Suppressor macrophage (primary cell): ENCODE measurements around the gene COMMD1.

Source experiments
- DNase-seq, 4 experiments: peaks; one replicate each; pipeline ENCODE4 v3.0.0-alpha.2; 2020 to 2022

The COMMD1 gene

GRCh38 chr2:62184512-62185230, 279.2 kb downstream of the COMMD1 start:
- DNase-seq, result no peak
